ENCODE results near the gene SZT2.

- TF ChIP-seq CTCF (IDR thresholded peaks at IDR 0.05) (no peak), EZH2 (IDR thresholded peaks at IDR 0.05) (no peak)
These were observed 63.2 kb downstream of the SZT2 start for GRCh38 chr1:43452789-43453441.
